HL-60 (cell line): ENCODE data around the gene KLHL33.

Source experiments
- GABPA ChIP-seq: IDR thresholded peaks from 2 replicates; pipeline ENCODE4 v1.6.1; 2012; ENCODE audit warnings: low read depth
- TF ChIP-seq, protein P1 (sequence below): IDR thresholded peaks from one replicate; pipeline ENCODE4 v1.5.1; 2011; ENCODE audit warnings: low read length, control low read depth, inconsistent platforms; ENCODE audit not compliant: insufficient read depth

DNA sequence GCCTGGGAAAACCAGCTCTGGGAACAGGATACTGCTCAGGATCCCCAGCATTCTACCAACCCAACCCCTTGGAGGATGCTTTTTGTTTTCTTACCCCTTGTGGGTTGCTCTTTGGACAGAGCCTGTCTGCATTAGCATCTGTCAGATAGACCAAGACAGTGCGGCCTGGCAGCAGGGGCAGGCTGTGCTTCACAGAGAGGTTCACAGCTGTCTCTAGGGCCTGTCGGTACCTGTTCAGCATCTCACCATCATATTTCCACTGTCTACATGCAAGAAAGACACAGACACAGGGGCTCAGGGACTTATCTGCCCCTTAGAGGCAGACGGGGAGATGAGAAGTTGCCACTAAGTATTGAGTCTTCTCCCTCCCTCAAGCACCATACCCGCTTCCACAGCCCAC, 44.5 kb downstream of the KLHL33 start:
- TF ChIP-seq, protein P1, sequence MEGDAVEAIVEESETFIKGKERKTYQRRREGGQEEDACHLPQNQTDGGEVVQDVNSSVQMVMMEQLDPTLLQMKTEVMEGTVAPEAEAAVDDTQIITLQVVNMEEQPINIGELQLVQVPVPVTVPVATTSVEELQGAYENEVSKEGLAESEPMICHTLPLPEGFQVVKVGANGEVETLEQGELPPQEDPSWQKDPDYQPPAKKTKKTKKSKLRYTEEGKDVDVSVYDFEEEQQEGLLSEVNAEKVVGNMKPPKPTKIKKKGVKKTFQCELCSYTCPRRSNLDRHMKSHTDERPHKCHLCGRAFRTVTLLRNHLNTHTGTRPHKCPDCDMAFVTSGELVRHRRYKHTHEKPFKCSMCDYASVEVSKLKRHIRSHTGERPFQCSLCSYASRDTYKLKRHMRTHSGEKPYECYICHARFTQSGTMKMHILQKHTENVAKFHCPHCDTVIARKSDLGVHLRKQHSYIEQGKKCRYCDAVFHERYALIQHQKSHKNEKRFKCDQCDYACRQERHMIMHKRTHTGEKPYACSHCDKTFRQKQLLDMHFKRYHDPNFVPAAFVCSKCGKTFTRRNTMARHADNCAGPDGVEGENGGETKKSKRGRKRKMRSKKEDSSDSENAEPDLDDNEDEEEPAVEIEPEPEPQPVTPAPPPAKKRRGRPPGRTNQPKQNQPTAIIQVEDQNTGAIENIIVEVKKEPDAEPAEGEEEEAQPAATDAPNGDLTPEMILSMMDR: no peak
- TF ChIP-seq GABPA: no peak
